PFSK-1 (cell line): Measurements from ENCODE around the gene CAMTA1.

Experiments
- POLR2AphosphoS5 ChIP-seq: IDR thresholded peaks from 2 replicates; pipeline ENCODE4 v1.6.1; 2012; ENCODE audit warnings: low read depth, mild to moderate bottlenecking, control low read depth, low read length, moderate library complexity
- TAF1 ChIP-seq: IDR thresholded peaks from 2 replicates; pipeline ENCODE4 v1.6.1; 2012; ENCODE audit warnings: low read length, control low read depth, borderline replicate concordance; ENCODE audit not compliant: insufficient read depth
- TF ChIP-seq, protein P1 (sequence below), 2 experiments: IDR thresholded peaks; 2 replicates each; pipeline versions ENCODE4 v1.6.1 to v1.8.0; 2011 to 2012; ENCODE audit warnings: low read depth in 2 of 2, low read length in 2 of 2, control low read depth in 1 of 2, inconsistent platforms in 1 of 2, mild to moderate bottlenecking in 1 of 2, moderate library complexity in 1 of 2; ENCODE audit not compliant: insufficient read depth in 1 of 2

GRCh38 chr1:6999826-7000225 lies 214.6 kb downstream of the CAMTA1 start:
- TF ChIP-seq TAF1 (no peak), POLR2AphosphoS5 (no peak)
- TF ChIP-seq, protein P1, sequence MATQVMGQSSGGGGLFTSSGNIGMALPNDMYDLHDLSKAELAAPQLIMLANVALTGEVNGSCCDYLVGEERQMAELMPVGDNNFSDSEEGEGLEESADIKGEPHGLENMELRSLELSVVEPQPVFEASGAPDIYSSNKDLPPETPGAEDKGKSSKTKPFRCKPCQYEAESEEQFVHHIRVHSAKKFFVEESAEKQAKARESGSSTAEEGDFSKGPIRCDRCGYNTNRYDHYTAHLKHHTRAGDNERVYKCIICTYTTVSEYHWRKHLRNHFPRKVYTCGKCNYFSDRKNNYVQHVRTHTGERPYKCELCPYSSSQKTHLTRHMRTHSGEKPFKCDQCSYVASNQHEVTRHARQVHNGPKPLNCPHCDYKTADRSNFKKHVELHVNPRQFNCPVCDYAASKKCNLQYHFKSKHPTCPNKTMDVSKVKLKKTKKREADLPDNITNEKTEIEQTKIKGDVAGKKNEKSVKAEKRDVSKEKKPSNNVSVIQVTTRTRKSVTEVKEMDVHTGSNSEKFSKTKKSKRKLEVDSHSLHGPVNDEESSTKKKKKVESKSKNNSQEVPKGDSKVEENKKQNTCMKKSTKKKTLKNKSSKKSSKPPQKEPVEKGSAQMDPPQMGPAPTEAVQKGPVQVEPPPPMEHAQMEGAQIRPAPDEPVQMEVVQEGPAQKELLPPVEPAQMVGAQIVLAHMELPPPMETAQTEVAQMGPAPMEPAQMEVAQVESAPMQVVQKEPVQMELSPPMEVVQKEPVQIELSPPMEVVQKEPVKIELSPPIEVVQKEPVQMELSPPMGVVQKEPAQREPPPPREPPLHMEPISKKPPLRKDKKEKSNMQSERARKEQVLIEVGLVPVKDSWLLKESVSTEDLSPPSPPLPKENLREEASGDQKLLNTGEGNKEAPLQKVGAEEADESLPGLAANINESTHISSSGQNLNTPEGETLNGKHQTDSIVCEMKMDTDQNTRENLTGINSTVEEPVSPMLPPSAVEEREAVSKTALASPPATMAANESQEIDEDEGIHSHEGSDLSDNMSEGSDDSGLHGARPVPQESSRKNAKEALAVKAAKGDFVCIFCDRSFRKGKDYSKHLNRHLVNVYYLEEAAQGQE (IDR thresholded peaks at IDR 0.05; ENCODE audit: insufficient read depth in 1 of 2, low read depth in 2 of 2, low read length in 2 of 2): no peak
